HCT116 (cell line): Measurements from ENCODE around the gene LIN52. TPM values are rescaled to one million over a fixed set of nuclear protein-coding genes. Genes with fewer than 3 reads are reported as not detected.

ENCODE experiments used
- ATAC-seq: fragments of 200-7000 bp; cut with Tn5 transposase; 2 replicates; pipeline ENCODE4 v1.9.1; 2020; ENCODE audit warnings: mild to moderate bottlenecking, moderate library complexity
- BruUV-seq: library from RNA; stranded (reverse); fragments of 400-500 nt; replicated peaks from 2 replicates; lab custom pipeline; 2021; lab: Mats Ljungman, UMichigan
- CTCF ChIA-PET: fragments of 300-600 bp; sonication (Branson Sonifier 250); formaldehyde crosslinking; loops from one replicate; lab custom pipeline; 2021; ENCODE audit warnings: antibody characterized with exemption; lab: Charles Lee
- POLR2A ChIA-PET: fragments of 300-600, 350-600 bp; sonication (Branson Sonifier 250); formaldehyde crosslinking; loops from one replicate; lab custom pipeline; 2021; ENCODE audit warnings: antibody characterized with exemption; lab: Charles Lee
- RAD21 ChIA-PET, 2 experiments: fragments of 300-600 bp; sonication (Branson Sonifier 250); formaldehyde crosslinking; loops; one replicate each; lab custom pipeline; 2023; ENCODE audit warnings: low total read pairs in 2 of 2; ENCODE audit not compliant: uncharacterized antibody in 2 of 2, unreplicated experiment in 2 of 2, low non-redundant PET in 1 of 2; lab: Charles Lee
- DNase-seq: peaks from one replicate; pipeline ENCODE4 v3.0.0-alpha.2; 2010; ENCODE audit warnings: low read depth, low spot score
- H2AFZ ChIP-seq: fragments of 200-600 bp; shearing (Covaris generic), sonication (generic); 2 replicates; pipeline ENCODE4 v1.6.1; 2017; ENCODE audit warnings: low read depth, mixed run types, mixed read lengths, antibody characterized with exemption, low read length; ENCODE audit not compliant: poor library complexity, severe bottlenecking
- H3K27ac ChIP-seq: 2 replicates; pipeline ENCODE4 v1.5.1; 2012; ENCODE audit warnings: low read depth, low read length
- H3K27me3 ChIP-seq: fragments of 200-600 bp; sonication (generic); 2 replicates; pipeline ENCODE4 v1.6.1; 2016; ENCODE audit warnings: mixed run types, low read length, mixed read lengths; ENCODE audit not compliant: insufficient read depth
- H3K36me3 ChIP-seq, 2 experiments: fragments of 200-500 bp in 1 of 2; fragments of 200-600 bp in 1 of 2; sonication (Bioruptor generic) in 1 of 2; sonication (generic) in 1 of 2; 2 replicates each; pipeline versions ENCODE4 v1.5.1 to v1.6.1; 2014 to 2016; ENCODE audit warnings: low read length in 2 of 2, inconsistent platforms in 1 of 2, mixed read lengths in 1 of 2, mixed run types in 1 of 2; ENCODE audit not compliant: insufficient read depth in 2 of 2, control insufficient read depth in 1 of 2
- H3K4me1 ChIP-seq, 2 experiments: fragments of 200-600 bp in 1 of 2; sonication (generic) in 1 of 2; 2 replicates each; pipeline versions ENCODE4 v1.5.1 to v1.6.1; 2012 to 2017; ENCODE audit warnings: low read length in 2 of 2, inconsistent platforms in 1 of 2, mild to moderate bottlenecking in 1 of 2, mixed read lengths in 1 of 2, mixed run types in 1 of 2, moderate library complexity in 1 of 2; ENCODE audit not compliant: insufficient read depth in 2 of 2, control insufficient read depth in 1 of 2
- H3K4me2 ChIP-seq: fragments of 200-600 bp; sonication (generic); 2 replicates; pipeline ENCODE4 v1.6.1; 2017; ENCODE audit warnings: mixed run types, low read length, mixed read lengths
- H3K4me3 ChIP-seq, 2 experiments: fragments of 200-600 bp in 1 of 2; sonication (generic) in 1 of 2; replicated peaks in 1 of 2; 2 replicates each; pipeline ENCODE4 v1.5.1; 2011 to 2016; ENCODE audit warnings: low read length in 2 of 2, control low read depth in 1 of 2, low read depth in 1 of 2, mild to moderate bottlenecking in 1 of 2, mixed read lengths in 1 of 2, mixed run types in 1 of 2
- H3K79me2 ChIP-seq: fragments of 200-600 bp; sonication (generic); 2 replicates; pipeline ENCODE4 v1.6.1; 2017; ENCODE audit warnings: mild to moderate bottlenecking, mixed run types, low read length, moderate library complexity, mixed read lengths; ENCODE audit not compliant: insufficient read depth
- H3K9ac ChIP-seq: fragments of 200-600 bp; sonication (generic); 2 replicates; pipeline ENCODE4 v1.6.1; 2016; ENCODE audit warnings: low read length, mixed read lengths
- H3K9me2 ChIP-seq: fragments of 200-600 bp; sonication (generic), shearing (Covaris generic); 2 replicates; pipeline ENCODE4 v1.6.1; 2017; ENCODE audit warnings: mixed run types, mild to moderate bottlenecking, moderate library complexity; ENCODE audit not compliant: insufficient read depth
- H3K9me3 ChIP-seq, 2 experiments: fragments of 200-500 bp in 1 of 2; fragments of 200-600 bp in 1 of 2; sonication (Bioruptor generic) in 1 of 2; sonication (generic) in 1 of 2; 2 replicates each; pipeline ENCODE4 v1.6.1; 2014 to 2017; ENCODE audit warnings: low read length in 2 of 2, mixed read lengths in 2 of 2, inconsistent platforms in 1 of 2, low read depth in 1 of 2, mild to moderate bottlenecking in 1 of 2, mixed run types in 1 of 2, moderate library complexity in 1 of 2; ENCODE audit not compliant: control insufficient read depth in 1 of 2, insufficient read depth in 1 of 2
- H4K20me1 ChIP-seq: fragments of 200-600 bp; sonication (generic), shearing (Covaris generic); 2 replicates; pipeline ENCODE4 v1.6.1; 2017; ENCODE audit warnings: mixed run types, mild to moderate bottlenecking, moderate library complexity; ENCODE audit not compliant: insufficient read depth
- CEBPB ChIP-seq: IDR thresholded peaks from 2 replicates; pipeline ENCODE4 v1.6.1; 2012; ENCODE audit warnings: low read depth
- EGR1 ChIP-seq: IDR thresholded peaks from 2 replicates; pipeline ENCODE4 v1.6.1; 2012; ENCODE audit warnings: low read depth
- ELF1 ChIP-seq: IDR thresholded peaks from 2 replicates; pipeline ENCODE4 v1.6.1; 2012; ENCODE audit warnings: low read depth, borderline replicate concordance
- EZH2 ChIP-seq: fragments of 200-600 bp; sonication (generic); IDR thresholded peaks from 2 replicates; pipeline ENCODE4 v1.6.1; 2017; ENCODE audit warnings: antibody characterized with exemption, mixed run types
- FOSL1 ChIP-seq: IDR thresholded peaks from 2 replicates; pipeline ENCODE4 v1.6.1; 2012; ENCODE audit warnings: low read depth
- JUND ChIP-seq: IDR thresholded peaks from 2 replicates; pipeline ENCODE4 v1.6.1; 2012
- POLR2A ChIP-seq: IDR thresholded peaks from 2 replicates; pipeline ENCODE4 v1.7.0; 2011; ENCODE audit warnings: borderline replicate concordance; ENCODE audit not compliant: insufficient read depth, insufficient read length; ENCODE audit errors: extremely low read depth
- POLR2AphosphoS5 ChIP-seq: IDR thresholded peaks from 2 replicates; pipeline ENCODE4 v1.6.1; 2011; ENCODE audit warnings: mild to moderate bottlenecking, low read depth, low read length, moderate library complexity
- RAD21 ChIP-seq: IDR thresholded peaks from 2 replicates; pipeline ENCODE4 v1.6.1; 2012; ENCODE audit warnings: low read depth, mild to moderate bottlenecking
- SIN3A ChIP-seq: IDR thresholded peaks from 2 replicates; pipeline ENCODE4 v1.6.1; 2012; ENCODE audit warnings: low read depth
- SP1 ChIP-seq: IDR thresholded peaks from 2 replicates; pipeline ENCODE4 v1.6.1; 2012; ENCODE audit warnings: low read depth
- SRF ChIP-seq: IDR thresholded peaks from 2 replicates; pipeline ENCODE4 v1.6.1; 2012; ENCODE audit warnings: low read depth
- TCF7L2 ChIP-seq: IDR thresholded peaks from 2 replicates; pipeline ENCODE4 v1.7.0; 2011; ENCODE audit warnings: borderline replicate concordance, inconsistent platforms; ENCODE audit not compliant: insufficient read depth, insufficient read length; ENCODE audit errors: extremely low read depth
- YY1 ChIP-seq: IDR thresholded peaks from 2 replicates; pipeline ENCODE4 v1.6.1; 2011; ENCODE audit warnings: low read length, low read depth, moderate library complexity, mild to moderate bottlenecking; ENCODE audit not compliant: insufficient replicate concordance; ENCODE audit errors: extremely low read depth
- ZFX ChIP-seq: fragments of 450-650 bp; IDR thresholded peaks from 2 replicates; pipeline ENCODE4 v1.6.1; 2017
- ZNF274 ChIP-seq: fragments of 200-500 bp; sonication (Bioruptor generic); IDR thresholded peaks from 2 replicates; pipeline ENCODE4 v1.6.1; 2014; ENCODE audit warnings: mild to moderate bottlenecking, low read depth, low read length, inconsistent platforms
- intact Hi-C: fragments of 100-400 bp; cut with micrococcal nuclease; formaldehyde crosslinking; loops from 2 replicates; pipeline ENCODE4 v1.10.0; 2022
- total RNA-seq: library from RNA; stranded (reverse); gene quantifications from one replicate; pipeline ENCODE4 v1.2.1, GENCODE V29; 2021; ENCODE audit not compliant: unreplicated experiment
- TF ChIP-seq, protein P1 (sequence below): IDR thresholded peaks from 2 replicates; pipeline ENCODE4 v1.6.1; 2012; ENCODE audit warnings: low read depth
- TF ChIP-seq, protein P2 (sequence below): IDR thresholded peaks from 2 replicates; pipeline ENCODE4 v1.6.1; 2011; ENCODE audit warnings: mild to moderate bottlenecking, low read length, moderate library complexity; ENCODE audit not compliant: insufficient replicate concordance; ENCODE audit errors: extremely low read depth
- TF ChIP-seq, protein P3 (sequence below): IDR thresholded peaks from 2 replicates; pipeline ENCODE4 v1.6.1; 2012
- TF ChIP-seq, protein P4 (sequence below): IDR thresholded peaks from 2 replicates; pipeline ENCODE4 v1.6.1; 2012

The LIN52 gene
- total RNA-seq, 1 experiment from 2014 or later, result 9.6 TPM

DNA sequence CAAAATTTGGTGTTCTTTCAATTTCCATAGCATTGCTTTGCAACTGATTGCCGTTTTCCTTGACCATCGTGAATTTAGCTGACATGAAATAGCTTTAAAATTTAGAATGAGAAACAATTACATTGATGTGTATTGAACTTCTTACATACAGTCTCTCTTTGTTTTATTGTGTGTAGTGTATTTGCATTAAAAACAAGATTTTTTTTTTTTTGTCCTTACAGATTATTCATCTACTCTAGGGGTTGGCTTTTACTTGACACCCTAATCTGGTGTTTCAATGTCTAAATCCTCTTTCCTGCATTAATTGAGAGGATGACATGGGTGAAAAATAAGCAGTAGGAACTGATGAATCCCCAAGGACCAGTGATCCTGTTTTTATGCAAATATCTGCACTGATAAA, 20.6 kb downstream of the LIN52 start:
- ChIA-PET RAD21 (no interaction called here), POLR2A (no interaction called here), CTCF (no interaction called here)

More for the DNA sequence above, 20.6 kb downstream of the LIN52 start:
- Histone ChIP-seq H3K36me3 (peaks cover 2 to 3% of the 10 kb centered on the region in 2 experiments; a peak in 1 of 4 replicates), H2AFZ (no peak overlapping the region), H3K27me3 (no peaks in the 10 kb centered on the region), H3K9ac (no peak overlapping the region), H3K9me2 (no peaks in the 10 kb centered on the region), H3K4me3 (no peak overlapping the region), H4K20me1 (no peaks in the 10 kb centered on the region), H3K4me1 (no peaks in the 10 kb centered on the region), H3K4me2 (no peak overlapping the region), H3K27ac (no peak overlapping the region), H3K9me3 (no peaks in the 10 kb centered on the region), H3K79me2 (no peaks in the 10 kb centered on the region)
- ATAC-seq (no peak), DNase-seq (no peak)
- BruUV-seq, result no TSS peak
- intact Hi-C loops, result no loop called here
- TF ChIP-seq, protein P1, sequence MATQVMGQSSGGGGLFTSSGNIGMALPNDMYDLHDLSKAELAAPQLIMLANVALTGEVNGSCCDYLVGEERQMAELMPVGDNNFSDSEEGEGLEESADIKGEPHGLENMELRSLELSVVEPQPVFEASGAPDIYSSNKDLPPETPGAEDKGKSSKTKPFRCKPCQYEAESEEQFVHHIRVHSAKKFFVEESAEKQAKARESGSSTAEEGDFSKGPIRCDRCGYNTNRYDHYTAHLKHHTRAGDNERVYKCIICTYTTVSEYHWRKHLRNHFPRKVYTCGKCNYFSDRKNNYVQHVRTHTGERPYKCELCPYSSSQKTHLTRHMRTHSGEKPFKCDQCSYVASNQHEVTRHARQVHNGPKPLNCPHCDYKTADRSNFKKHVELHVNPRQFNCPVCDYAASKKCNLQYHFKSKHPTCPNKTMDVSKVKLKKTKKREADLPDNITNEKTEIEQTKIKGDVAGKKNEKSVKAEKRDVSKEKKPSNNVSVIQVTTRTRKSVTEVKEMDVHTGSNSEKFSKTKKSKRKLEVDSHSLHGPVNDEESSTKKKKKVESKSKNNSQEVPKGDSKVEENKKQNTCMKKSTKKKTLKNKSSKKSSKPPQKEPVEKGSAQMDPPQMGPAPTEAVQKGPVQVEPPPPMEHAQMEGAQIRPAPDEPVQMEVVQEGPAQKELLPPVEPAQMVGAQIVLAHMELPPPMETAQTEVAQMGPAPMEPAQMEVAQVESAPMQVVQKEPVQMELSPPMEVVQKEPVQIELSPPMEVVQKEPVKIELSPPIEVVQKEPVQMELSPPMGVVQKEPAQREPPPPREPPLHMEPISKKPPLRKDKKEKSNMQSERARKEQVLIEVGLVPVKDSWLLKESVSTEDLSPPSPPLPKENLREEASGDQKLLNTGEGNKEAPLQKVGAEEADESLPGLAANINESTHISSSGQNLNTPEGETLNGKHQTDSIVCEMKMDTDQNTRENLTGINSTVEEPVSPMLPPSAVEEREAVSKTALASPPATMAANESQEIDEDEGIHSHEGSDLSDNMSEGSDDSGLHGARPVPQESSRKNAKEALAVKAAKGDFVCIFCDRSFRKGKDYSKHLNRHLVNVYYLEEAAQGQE, result no peak
- TF ChIP-seq TCF7L2 (no peak), EGR1 (no peak), RAD21 (no peak), JUND (no peak), ZFX (no peak), POLR2A (no peak), ZNF274 (no peak), CEBPB (no peak), EZH2 (no peak), SRF (no peak), FOSL1 (no peak), SIN3A (no peak), YY1 (no peak), POLR2AphosphoS5 (no peak), ELF1 (no peak), SP1 (no peak)
- TF ChIP-seq, protein P2, sequence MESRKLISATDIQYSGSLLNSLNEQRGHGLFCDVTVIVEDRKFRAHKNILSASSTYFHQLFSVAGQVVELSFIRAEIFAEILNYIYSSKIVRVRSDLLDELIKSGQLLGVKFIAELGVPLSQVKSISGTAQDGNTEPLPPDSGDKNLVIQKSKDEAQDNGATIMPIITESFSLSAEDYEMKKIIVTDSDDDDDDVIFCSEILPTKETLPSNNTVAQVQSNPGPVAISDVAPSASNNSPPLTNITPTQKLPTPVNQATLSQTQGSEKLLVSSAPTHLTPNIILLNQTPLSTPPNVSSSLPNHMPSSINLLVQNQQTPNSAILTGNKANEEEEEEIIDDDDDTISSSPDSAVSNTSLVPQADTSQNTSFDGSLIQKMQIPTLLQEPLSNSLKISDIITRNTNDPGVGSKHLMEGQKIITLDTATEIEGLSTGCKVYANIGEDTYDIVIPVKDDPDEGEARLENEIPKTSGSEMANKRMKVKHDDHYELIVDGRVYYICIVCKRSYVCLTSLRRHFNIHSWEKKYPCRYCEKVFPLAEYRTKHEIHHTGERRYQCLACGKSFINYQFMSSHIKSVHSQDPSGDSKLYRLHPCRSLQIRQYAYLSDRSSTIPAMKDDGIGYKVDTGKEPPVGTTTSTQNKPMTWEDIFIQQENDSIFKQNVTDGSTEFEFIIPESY, result no peak
- TF ChIP-seq, protein P3, sequence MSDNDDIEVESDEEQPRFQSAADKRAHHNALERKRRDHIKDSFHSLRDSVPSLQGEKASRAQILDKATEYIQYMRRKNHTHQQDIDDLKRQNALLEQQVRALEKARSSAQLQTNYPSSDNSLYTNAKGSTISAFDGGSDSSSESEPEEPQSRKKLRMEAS, result no peak
- TF ChIP-seq, protein P4, sequence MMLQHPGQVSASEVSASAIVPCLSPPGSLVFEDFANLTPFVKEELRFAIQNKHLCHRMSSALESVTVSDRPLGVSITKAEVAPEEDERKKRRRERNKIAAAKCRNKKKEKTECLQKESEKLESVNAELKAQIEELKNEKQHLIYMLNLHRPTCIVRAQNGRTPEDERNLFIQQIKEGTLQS, result no peak
